OCI-LY1 (cell line): ENCODE data around the gene DEPDC7.
"Not testable (repeated sequence)": the region's sequence is repeated elsewhere in the genome, so short reads cannot be mapped to it uniquely, and the experiment has no call there.

Source experiments
- EZH2 ChIP-seq: fragments of 200-600 bp; sonication (generic), shearing (Covaris generic); IDR thresholded peaks from 2 replicates; pipeline ENCODE4 v1.8.0; 2017; ENCODE audit warnings: borderline replicate concordance, mixed run types, mild to moderate bottlenecking, antibody characterized with exemption, low read length, moderate library complexity, mixed read lengths
- TF ChIP-seq, protein P1 (sequence below): fragments of 200-600 bp; sonication (generic), shearing (Covaris generic); IDR thresholded peaks from 2 replicates; pipeline ENCODE4 v1.5.1; 2017; ENCODE audit warnings: mild to moderate bottlenecking, antibody characterized with exemption, low read length, moderate library complexity, mixed read lengths

DNA sequence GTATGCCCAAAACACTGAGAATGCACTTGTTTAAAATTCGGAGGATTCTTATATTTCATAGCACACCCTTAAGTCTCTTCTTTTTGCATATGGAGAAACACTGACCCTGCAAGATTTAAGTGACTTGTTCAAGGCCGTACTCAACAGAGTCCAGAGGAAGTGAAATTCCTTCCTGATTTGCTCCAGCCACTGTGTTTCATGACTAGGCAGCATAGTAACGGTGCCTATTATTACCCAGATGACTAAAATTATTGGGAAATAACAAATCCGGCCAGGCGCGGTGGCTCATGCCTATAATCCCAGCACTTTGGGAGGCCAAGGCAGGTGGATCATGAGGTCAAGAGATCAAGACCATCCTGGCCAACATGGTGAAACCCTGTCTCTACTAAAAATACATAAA is 33.0 kb downstream of the DEPDC7 start:
- TF ChIP-seq EZH2, result not testable (repeated sequence)
- TF ChIP-seq, protein P1, sequence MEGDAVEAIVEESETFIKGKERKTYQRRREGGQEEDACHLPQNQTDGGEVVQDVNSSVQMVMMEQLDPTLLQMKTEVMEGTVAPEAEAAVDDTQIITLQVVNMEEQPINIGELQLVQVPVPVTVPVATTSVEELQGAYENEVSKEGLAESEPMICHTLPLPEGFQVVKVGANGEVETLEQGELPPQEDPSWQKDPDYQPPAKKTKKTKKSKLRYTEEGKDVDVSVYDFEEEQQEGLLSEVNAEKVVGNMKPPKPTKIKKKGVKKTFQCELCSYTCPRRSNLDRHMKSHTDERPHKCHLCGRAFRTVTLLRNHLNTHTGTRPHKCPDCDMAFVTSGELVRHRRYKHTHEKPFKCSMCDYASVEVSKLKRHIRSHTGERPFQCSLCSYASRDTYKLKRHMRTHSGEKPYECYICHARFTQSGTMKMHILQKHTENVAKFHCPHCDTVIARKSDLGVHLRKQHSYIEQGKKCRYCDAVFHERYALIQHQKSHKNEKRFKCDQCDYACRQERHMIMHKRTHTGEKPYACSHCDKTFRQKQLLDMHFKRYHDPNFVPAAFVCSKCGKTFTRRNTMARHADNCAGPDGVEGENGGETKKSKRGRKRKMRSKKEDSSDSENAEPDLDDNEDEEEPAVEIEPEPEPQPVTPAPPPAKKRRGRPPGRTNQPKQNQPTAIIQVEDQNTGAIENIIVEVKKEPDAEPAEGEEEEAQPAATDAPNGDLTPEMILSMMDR, result not testable (repeated sequence)
